ENCODE measurements around the gene KCNJ16.

GRCh38 chr17:70116919-70117318 lies 41.9 kb downstream of the KCNJ16 start:
- TF ChIP-seq CTCF (conservative IDR thresholded peaks at IDR 0.05; ENCODE audit: low read depth, low read length) = no peak
- no peak for TF ChIP-seq EZH2 (IDR thresholded peaks at IDR 0.05; ENCODE audit: borderline replicate concordance, low read depth, low read length, poor library complexity, severe bottlenecking)

Data from A673 (cell line).